ENCODE results near the gene PPEF2. TPM values are rescaled to one million over a fixed set of nuclear protein-coding genes. Genes with fewer than 3 reads are reported as not detected.

The PPEF2 gene
- total RNA-seq, 1 experiment from 2014 or later = not detected

GRCh38 chr4:75841641-75842520, 60.4 kb downstream of the PPEF2 start:
- intact Hi-C loops (cut with micrococcal nuclease; ENCODE audit: unreplicated experiment) = no loop called here
- in situ Hi-C loops (cut with HindIII; ENCODE audit: low pct_unique_long_range_greater_than_20kb, low sequenced_read_pairs) = no loop called here
- TF ChIP-seq REST (IDR thresholded peaks at IDR 0.05; ENCODE audit: insufficient read depth in 1 of 2, low read depth in 2 of 2, low read length in 1 of 2) = no peak
- TF ChIP-seq, protein P1, sequence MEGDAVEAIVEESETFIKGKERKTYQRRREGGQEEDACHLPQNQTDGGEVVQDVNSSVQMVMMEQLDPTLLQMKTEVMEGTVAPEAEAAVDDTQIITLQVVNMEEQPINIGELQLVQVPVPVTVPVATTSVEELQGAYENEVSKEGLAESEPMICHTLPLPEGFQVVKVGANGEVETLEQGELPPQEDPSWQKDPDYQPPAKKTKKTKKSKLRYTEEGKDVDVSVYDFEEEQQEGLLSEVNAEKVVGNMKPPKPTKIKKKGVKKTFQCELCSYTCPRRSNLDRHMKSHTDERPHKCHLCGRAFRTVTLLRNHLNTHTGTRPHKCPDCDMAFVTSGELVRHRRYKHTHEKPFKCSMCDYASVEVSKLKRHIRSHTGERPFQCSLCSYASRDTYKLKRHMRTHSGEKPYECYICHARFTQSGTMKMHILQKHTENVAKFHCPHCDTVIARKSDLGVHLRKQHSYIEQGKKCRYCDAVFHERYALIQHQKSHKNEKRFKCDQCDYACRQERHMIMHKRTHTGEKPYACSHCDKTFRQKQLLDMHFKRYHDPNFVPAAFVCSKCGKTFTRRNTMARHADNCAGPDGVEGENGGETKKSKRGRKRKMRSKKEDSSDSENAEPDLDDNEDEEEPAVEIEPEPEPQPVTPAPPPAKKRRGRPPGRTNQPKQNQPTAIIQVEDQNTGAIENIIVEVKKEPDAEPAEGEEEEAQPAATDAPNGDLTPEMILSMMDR (IDR thresholded peaks at IDR 0.05) = no peak
- no peak for TF ChIP-seq TCF7L2 (IDR thresholded peaks at IDR 0.05; ENCODE audit: low read depth, low read length)
- TF ChIP-seq POLR2AphosphoS5 (IDR thresholded peaks at IDR 0.05; ENCODE audit: low read depth, low read length) = no peak
- TF ChIP-seq SIN3A (IDR thresholded peaks at IDR 0.05; ENCODE audit: borderline replicate concordance, insufficient read depth, low read depth, low read length) = no peak
- CTCF ChIA-PET = no interaction called here
- Histone ChIP-seq H3K9me3 (ENCODE audit: control insufficient read depth, insufficient read depth, low read depth, low read length) (no peaks in the 10 kb centered on the region), H3K36me3 (ENCODE audit: control insufficient read depth, insufficient read depth, low read length) (no peaks in the 10 kb centered on the region), H3K27ac (ENCODE audit: low read length) (no peak overlapping the region), H3K4me1 (ENCODE audit: control insufficient read depth, insufficient read depth, low read length) (no peaks in the 10 kb centered on the region; the same call in 1 of the 2 replicates), H3K27me3 (ENCODE audit: control insufficient read depth, insufficient read depth, low read length) (no peaks in the 10 kb centered on the region), H3K4me3 (ENCODE audit: low read depth in 2 of 2, low read length in 2 of 2) (no peak overlapping the region)
- ATAC-seq (no peak), DNase-seq (ENCODE audit: low read depth, low spot score) (no peak)
- POLR2A ChIA-PET = no interaction called here
- no TSS peak for BruUV-seq (replicated peaks)

GRCh38 chr4:75834772-75835154, 67.5 kb downstream of the PPEF2 start:
- POLR2A ChIA-PET = no interaction called here
- Histone ChIP-seq H3K36me3 (ENCODE audit: control insufficient read depth, insufficient read depth, low read length) (no peaks in the 10 kb centered on the region), H3K9me3 (ENCODE audit: control insufficient read depth, insufficient read depth, low read depth, low read length) (no peaks in the 10 kb centered on the region), H3K27me3 (ENCODE audit: control insufficient read depth, insufficient read depth, low read length) (no peaks in the 10 kb centered on the region), H3K4me1 (ENCODE audit: control insufficient read depth, insufficient read depth, low read length) (no peaks in the 10 kb centered on the region), H3K27ac (ENCODE audit: low read length) (no peak overlapping the region), H3K4me3 (ENCODE audit: low read depth in 2 of 2, low read length in 2 of 2) (no peak overlapping the region)
- CTCF ChIA-PET = no interaction called here
- in situ Hi-C loops (cut with HindIII; ENCODE audit: low pct_unique_long_range_greater_than_20kb, low sequenced_read_pairs) = no loop called here
- DNase-seq (ENCODE audit: low read depth, low spot score) = no peak
- no TSS peak for BruUV-seq (replicated peaks)
- no peak for TF ChIP-seq REST (IDR thresholded peaks at IDR 0.05; ENCODE audit: insufficient read depth in 1 of 2, low read depth in 2 of 2, low read length in 1 of 2)
- TF ChIP-seq POLR2AphosphoS5 (IDR thresholded peaks at IDR 0.05; ENCODE audit: low read depth, low read length) = no peak
- no peak for TF ChIP-seq TCF7L2 (IDR thresholded peaks at IDR 0.05; ENCODE audit: low read depth, low read length)
- TF ChIP-seq, protein P1 (IDR thresholded peaks at IDR 0.05) = no peak
- no peak for TF ChIP-seq SIN3A (IDR thresholded peaks at IDR 0.05; ENCODE audit: borderline replicate concordance, insufficient read depth, low read depth, low read length)
- intact Hi-C loops (cut with micrococcal nuclease; ENCODE audit: unreplicated experiment) = no loop called here
- no peak for ATAC-seq
